NCI-H226 (cell line): ENCODE data around the gene RRN3.
"Not testable (repeated sequence)": the region's sequence is repeated elsewhere in the genome, so short reads cannot be mapped to it uniquely, and the experiment has no call there.

Experiments used
- DNase-seq: peaks from one replicate; pipeline ENCODE4 v3.0.0-alpha.2; 2015

The RRN3 gene

DNA sequence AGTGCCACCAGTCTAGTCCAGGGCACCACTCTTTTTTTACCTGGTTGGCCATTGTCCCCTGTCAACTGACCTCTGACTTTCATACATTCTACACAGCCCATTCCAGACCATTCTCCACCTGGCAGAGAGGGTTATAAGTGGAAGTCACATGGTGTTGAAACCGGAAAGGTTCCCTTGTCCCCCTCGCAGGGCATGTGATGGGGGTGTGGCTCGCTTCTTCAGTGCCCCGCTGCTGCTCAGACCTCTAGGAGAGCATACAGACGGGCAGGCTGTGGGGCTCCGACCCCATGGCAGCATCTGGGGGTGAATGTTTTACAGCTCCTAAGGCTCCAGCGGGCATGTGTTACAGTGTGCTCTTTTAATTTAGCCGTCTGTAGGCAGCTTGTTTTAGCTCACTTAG, 67.0 kb downstream of the RRN3 start:
- DNase-seq, result not testable (repeated sequence)

DNA sequence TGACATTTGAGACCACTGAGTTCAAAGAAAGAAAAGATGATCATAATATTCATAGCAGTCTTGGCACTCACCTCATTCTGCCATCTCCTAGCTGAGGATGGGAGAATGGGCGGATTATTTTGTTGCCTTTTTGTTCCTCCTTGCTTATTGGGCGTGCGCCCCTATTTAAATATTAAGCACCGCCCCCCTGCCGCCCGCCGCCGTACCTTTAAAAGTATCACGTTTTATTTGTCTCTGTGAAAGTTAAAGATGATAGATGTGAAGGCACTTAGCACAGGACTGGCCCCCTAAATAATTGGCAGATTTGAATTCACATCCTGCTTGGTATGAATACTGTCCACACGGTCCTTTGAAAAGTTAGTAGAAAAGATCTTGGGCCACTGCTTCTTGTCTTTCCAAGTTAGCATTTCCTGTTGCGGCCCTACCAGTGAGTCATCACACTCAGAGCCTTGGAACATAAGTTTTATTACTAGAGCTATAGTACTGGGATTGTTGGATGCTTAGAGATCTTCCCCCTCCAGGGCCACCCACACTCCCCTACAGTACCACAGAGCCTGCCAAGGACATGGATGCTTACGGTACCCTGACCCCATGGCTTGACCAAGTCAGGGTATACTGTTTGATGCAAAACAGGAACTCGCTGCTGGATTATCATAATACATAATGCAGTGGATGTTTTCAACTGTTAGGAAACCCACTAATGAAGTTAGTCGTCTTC, 68.7 kb downstream of the RRN3 start:
- DNase-seq, result not testable (repeated sequence)

DNA sequence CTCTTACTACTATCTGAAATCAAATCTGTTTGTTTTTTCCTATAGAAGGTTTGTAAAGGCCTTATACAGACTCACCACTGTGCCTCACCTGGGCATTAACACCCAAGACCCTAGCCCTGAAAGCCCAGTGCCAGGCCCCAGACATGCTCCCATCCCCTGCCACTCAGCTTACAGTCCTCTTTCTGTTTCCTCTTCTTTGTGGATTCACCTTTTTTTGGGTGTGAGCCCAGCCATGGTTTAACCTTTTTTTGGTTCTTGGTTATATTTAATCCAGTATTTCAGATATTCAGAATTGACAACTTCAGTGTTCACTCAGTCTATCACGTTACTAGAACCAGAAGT, 69.2 kb downstream of the RRN3 start:
- DNase-seq, result not testable (repeated sequence)

DNA sequence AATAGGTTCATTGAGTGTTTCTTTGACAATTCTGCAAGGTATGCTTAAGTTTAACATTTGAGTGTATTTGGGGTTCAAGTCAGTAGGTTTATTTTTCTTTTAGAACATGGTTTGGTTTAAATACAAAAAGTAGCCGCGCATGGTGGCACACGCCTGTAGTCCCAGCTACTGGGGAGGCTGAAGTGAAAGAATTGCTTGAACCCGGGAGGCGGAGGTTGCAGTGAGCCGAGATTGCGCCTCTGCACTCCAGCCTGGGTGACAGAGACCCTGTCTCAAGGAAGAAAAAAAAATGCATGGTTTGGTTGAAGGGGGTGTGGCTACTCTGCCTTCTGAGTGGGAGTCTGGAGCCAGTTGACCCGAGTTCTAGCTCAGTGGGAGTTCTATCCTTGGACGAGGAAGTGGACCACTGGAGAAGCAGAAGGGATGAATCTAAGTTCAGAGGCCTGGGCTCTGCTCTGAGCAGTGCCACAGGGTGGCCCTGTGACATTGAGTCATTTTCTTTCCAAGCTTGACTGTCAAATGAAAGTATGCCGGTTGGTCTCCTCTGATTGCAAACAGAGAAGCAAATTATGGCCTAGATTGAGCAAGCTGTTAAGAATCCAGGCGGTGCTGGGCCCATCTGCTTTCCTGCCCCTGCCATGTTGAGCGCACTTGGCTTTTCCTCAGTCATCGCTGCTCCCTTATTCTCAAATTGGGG, 70.5 kb downstream of the RRN3 start:
- DNase-seq, result not testable (repeated sequence)

DNA sequence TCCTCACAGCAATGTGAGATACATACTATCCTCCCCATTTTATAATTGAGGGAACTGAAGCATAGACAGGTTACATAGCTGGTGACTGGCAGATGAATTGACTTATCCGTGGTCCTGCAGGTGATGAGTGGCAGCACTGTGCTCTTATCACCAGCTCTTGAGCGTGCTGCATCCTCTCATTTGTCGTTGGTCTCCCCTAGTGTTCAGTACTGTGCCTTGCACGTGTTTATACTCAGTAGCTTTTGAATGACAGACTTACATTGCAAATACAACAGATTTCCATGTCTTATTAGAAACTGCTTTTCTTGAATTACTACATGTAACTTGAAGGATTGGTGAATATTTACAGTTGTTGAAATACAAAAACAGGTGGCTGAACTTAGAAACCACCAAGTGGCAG, 71.9 kb downstream of the RRN3 start:
- peak; percentile 12 for DNase-seq

DNA sequence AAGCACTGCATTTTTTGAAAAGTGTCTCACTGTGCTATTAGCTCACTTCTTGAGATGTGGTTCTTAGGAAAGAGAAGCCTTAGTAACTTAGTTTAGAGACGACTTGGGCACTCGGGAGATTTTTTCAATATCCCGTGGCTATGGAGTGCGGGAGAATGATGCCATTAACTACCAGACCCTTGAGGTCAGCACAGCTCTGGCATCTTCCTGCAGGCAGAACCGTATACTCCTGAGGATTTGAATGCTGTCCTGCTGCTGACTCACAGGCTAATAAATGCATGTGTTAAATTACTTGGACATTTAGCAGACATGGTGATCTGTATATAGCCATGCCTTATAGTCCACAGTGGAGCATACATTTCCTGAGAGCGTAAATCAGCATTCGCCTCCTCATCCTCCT, 72.6 kb downstream of the RRN3 start:
- DNase-seq, result not testable (repeated sequence)

DNA sequence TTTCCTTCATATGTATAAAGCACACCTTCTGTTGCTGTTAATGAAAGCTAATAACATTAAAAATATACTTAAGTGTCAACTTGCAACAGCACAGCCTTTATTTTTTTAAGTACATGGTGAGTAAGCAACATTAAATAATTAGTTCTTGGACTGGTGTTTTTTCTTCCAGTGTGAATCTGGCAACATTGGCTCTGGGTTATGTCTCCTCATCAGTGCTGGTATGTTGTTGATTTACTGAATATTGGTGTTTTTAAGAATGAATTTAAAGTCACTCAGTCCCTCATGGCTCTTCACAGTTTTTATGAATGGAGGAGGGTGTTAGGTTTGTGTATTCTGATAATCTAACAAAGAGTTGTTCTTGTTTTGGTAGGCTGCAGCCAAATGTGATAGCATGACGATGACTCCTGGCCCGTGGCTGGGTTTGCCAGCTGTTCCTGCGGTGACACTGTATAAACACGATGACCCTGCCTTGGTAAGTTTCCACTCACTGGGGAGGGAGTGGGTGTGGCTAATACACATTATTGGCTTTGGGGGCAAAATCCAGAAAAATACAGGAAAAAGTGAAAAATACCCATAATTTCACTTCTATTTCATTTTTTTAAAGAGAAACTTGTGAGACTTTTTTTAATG, 77.0 kb downstream of the RRN3 start:
- DNase-seq, result not testable (repeated sequence)

DNA sequence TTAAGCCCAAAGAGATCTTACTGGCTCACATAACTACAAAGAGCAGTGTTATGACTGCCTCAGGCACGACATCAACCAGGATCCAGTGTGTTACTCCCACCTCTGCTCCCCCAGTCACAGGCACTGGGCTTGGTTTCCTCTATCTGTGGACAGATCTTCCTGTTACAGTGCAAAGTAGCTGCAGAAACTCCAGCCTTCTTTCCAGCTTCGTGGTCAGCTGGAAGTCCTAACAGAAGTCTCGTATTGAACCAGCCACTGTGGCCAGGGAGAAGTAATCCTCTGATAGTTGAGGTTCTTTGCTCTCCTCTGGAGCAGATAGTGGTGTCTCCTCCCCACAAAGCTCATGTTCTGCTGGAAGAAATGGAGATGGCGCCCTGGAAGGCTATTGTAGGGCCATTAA, 77.7 kb downstream of the RRN3 start:
- DNase-seq, result not testable (repeated sequence)

DNA sequence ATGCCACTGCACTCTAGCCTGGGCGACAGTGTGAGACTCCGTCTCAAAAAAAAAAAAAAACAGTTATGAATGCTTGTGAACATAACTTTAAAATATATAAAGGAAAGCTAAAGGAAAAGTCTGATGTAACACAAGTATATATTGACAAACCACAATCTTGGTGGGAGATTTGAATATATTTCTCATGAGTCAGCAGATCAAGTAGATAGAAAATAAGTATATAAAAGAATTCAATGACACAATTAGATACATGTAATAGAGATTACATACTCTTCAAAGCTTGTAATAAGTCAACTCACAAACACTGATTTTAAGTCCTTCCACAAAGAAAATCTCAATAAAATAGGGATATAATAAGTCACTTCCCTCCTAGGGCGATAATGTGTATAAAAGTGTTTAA, 78.4 kb downstream of the RRN3 start:
- not testable (repeated sequence) for DNase-seq

DNA sequence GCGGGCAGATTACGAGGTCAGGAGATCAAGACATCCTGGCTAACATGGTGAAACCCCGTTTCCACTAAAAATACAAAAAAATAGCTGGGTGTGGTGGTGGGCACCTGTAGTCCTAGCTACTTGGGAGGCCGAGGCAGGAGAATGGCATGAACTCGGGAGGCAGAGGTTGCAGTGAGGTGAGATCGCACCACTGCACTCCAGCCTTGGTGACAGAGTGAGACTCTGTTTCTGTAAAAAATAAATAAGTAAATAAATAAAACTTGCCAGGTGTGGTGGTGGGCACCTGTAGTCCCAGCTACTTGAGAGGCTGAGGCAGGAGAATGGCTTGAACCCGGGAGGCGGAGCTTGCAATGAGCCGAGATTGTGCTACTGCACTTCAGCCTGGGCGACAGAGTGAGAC, 81.1 kb downstream of the RRN3 start:
- DNase-seq, result not testable (repeated sequence)
